Liver (tissue), 3 donors: ENCODE measurements around the gene SLC30A3.

ENCODE experiments used
- CTCF ChIP-seq: fragments of 150-350 bp; IDR thresholded peaks from 2 replicates; pipeline ENCODE4 v1.5.1; 2017; ENCODE audit warnings: improper control_type of control experiment, low read depth, low read length; ENCODE audit not compliant: missing input control
- EGR1 ChIP-seq, 2 donors: IDR thresholded peaks; 2 replicates each; pipeline ENCODE4 v1.6.1; 2016 to 2018; ENCODE audit warnings: antibody characterized with exemption in 2 of 2, low read depth in 2 of 2
- GABPA ChIP-seq, 2 donors: IDR thresholded peaks in 1 of 2; conservative IDR thresholded peaks in 1 of 2; 2 replicates each; pipeline ENCODE4 v1.6.1; 2016; ENCODE audit warnings: antibody characterized with exemption in 2 of 2, mild to moderate bottlenecking in 1 of 2, moderate library complexity in 1 of 2
- HNF4G ChIP-seq: IDR thresholded peaks from 2 replicates; pipeline ENCODE4 v1.6.1; 2016; ENCODE audit warnings: antibody characterized with exemption
- JUND ChIP-seq, 2 donors: IDR thresholded peaks; 2 replicates each; pipeline ENCODE4 v1.6.1; 2016; ENCODE audit warnings: antibody characterized with exemption in 2 of 2
- MAX ChIP-seq: IDR thresholded peaks from 2 replicates; pipeline ENCODE4 v1.6.1; 2016; ENCODE audit warnings: antibody characterized with exemption
- donor health status: healthy.
- donor health status: healthy.

- TF ChIP-seq EGR1 (IDR thresholded peaks at IDR 0.05; ENCODE audit: low read depth in 2 of 2), result no peak
- TF ChIP-seq MAX, result no peak
- TF ChIP-seq CTCF, result no peak
- no peak for TF ChIP-seq HNF4G
- TF ChIP-seq JUND (IDR thresholded peaks at IDR 0.05), result no peak
- no peak for TF ChIP-seq GABPA (IDR thresholded peaks at IDR 0.05 in 1 of 2, conservative IDR thresholded peaks at IDR 0.05 in 1 of 2)
Measured at GRCh38 chr2:27307287-27307544, 44.4 kb upstream of the SLC30A3 start.
